ENCODE data around the gene YIPF4. TPM values are rescaled to one million over a fixed set of nuclear protein-coding genes. Genes with fewer than 3 reads are reported as not detected.

Gene YIPF4
- total and polyA plus RNA-seq, 8 donors = 7.6 to 42.2 (median 31.2) TPM

Other genes starting within 250 kb of the YIPF4 start
- gene DPY30, start 238.1 kb upstream of the YIPF4 start, total RNA-seq = 10 to 100 TPM; 17.6 to 30.7 (median 22.8) TPM
- gene DPY30, start 238.1 kb upstream of the YIPF4 start, polyA plus RNA-seq = 10 to 100 TPM; 46.8 to 58.7 TPM
- 10 to 100 TPM in 1 of 6 donors, 1 to 10 TPM in 5; 5.4 to 10.4 (median 6.6) TPM for gene SPAST, start 214.3 kb upstream of the YIPF4 start, total RNA-seq
- 1 to 10 TPM; 2.5 to 3.5 TPM for gene SPAST, start 214.3 kb upstream of the YIPF4 start, polyA plus RNA-seq
- 10 to 100 TPM in 3 of 6 donors, 1 to 10 TPM in 3; 7.3 to 13.7 (median 9.6) TPM for gene SLC30A6, start 112.0 kb upstream of the YIPF4 start, total RNA-seq
- gene SLC30A6, start 112.0 kb upstream of the YIPF4 start, polyA plus RNA-seq = 1 to 10 TPM; 2.1 to 5.2 TPM
- 1 to 10 TPM in 2 of 6 donors, under 1 TPM in 4; 0.13 to 1.9 (median 0.34) TPM for gene NLRC4, start 13.0 kb upstream of the YIPF4 start, total RNA-seq
- under 1 TPM; 0.21 to 0.49 TPM for gene NLRC4, start 13.0 kb upstream of the YIPF4 start, polyA plus RNA-seq
- 10 to 100 TPM; 42.7 to 58.3 (median 47.8) TPM for gene BIRC6, start 79.1 kb downstream of the YIPF4 start, total RNA-seq
- 10 to 100 TPM; 12.4 to 18.6 TPM for gene BIRC6, start 79.1 kb downstream of the YIPF4 start, polyA plus RNA-seq

Data from pancreas (tissue), 8 donors.